Measurements from ENCODE around the gene MXI1. TPM values are rescaled to one million over a fixed set of nuclear protein-coding genes. Genes with fewer than 3 reads are reported as not detected.

Gene MXI1
- total RNA-seq, 4 donors from 2014 or later: 37.1 to 58.0 (median 47.8) TPM

- no peaks in the 10 kb centered on the region for H3K36me3 ChIP-seq
- H3K4me3 ChIP-seq: no peak overlapping the region
- no peaks in the 10 kb centered on the region for H3K9me3 ChIP-seq
- no peak for DNase-seq
- no peaks in the 10 kb centered on the region for H3K27me3 ChIP-seq
- H3K27ac ChIP-seq: no peak overlapping the region
- TF ChIP-seq CTCF (IDR thresholded peaks at IDR 0.05): no peak
- peaks cover 0 to 2% (median 0%) of the 10 kb centered on the region in 4 donors for H3K4me1 ChIP-seq
Observed at GRCh38 chr10:110323503-110323902, 116.1 kb downstream of the MXI1 start.

GRCh38 chr10:110324201-110324804 lies 116.9 kb downstream of the MXI1 start:
- no peaks in the 10 kb centered on the region for H3K9me3 ChIP-seq
- H3K27ac ChIP-seq: no peak overlapping the region
- no peaks in the 10 kb centered on the region for H3K27me3 ChIP-seq
- H3K4me1 ChIP-seq: peaks cover 0 to 2% (median 0%) of the 10 kb centered on the region in 4 donors
- H3K4me3 ChIP-seq: no peak overlapping the region
- H3K36me3 ChIP-seq: no peaks in the 10 kb centered on the region
- TF ChIP-seq CTCF (IDR thresholded peaks at IDR 0.05) (no peak), POLR2A (IDR thresholded peaks at IDR 0.05) (no peak)
- DNase-seq: no peak

GRCh38 chr10:110324805-110325280 lies 117.4 kb downstream of the MXI1 start:
- no peak overlapping the region for H3K27ac ChIP-seq
- no peaks in the 10 kb centered on the region for H3K27me3 ChIP-seq
- no peak for DNase-seq
- H3K4me3 ChIP-seq: no peak overlapping the region
- peaks cover 0 to 2% (median 0%) of the 10 kb centered on the region in 4 donors for H3K4me1 ChIP-seq
- TF ChIP-seq POLR2A (IDR thresholded peaks at IDR 0.05) (no peak), CTCF (IDR thresholded peaks at IDR 0.05) (no peak)
- no peaks in the 10 kb centered on the region for H3K36me3 ChIP-seq
- H3K9me3 ChIP-seq: no peaks in the 10 kb centered on the region

- peaks cover 0 to 2% (median 0%) of the 10 kb centered on the region in 4 donors for H3K4me1 ChIP-seq
Observed at GRCh38 chr10:110326351-110327032, 119.1 kb downstream of the MXI1 start.

GRCh38 chr10:110327262-110327914 lies 120.0 kb downstream of the MXI1 start:
- Histone ChIP-seq H3K27me3 (no peaks in the 10 kb centered on the region), H3K9me3 (peaks cover 0 to 14% (median 4%) of the 10 kb centered on the region in 4 donors), H3K4me1 (peaks cover 0 to 2% (median 0%) of the 10 kb centered on the region in 4 donors), H3K36me3 (no peaks in the 10 kb centered on the region), H3K27ac (no peak overlapping the region), H3K4me3 (no peak overlapping the region)
- TF ChIP-seq POLR2A (IDR thresholded peaks at IDR 0.05) (no peak), CTCF (IDR thresholded peaks at IDR 0.05) (peak in 3 of 6 experiments; percentile 39 to 44 (median 42))
- DNase-seq: no peak

More at GRCh38 chr10:110326351-110327032, 119.1 kb downstream of the MXI1 start:
- Histone ChIP-seq H3K27ac (no peak overlapping the region), H3K36me3 (no peaks in the 10 kb centered on the region), H3K27me3 (no peaks in the 10 kb centered on the region), H3K9me3 (peaks cover 0 to 9% (median 4%) of the 10 kb centered on the region in 4 donors), H3K4me3 (no peak overlapping the region)
- no peak for TF ChIP-seq CTCF (IDR thresholded peaks at IDR 0.05)
- DNase-seq: no peak
